ENCODE measurements around the gene IL18RAP.

Gene IL18RAP, protein sequence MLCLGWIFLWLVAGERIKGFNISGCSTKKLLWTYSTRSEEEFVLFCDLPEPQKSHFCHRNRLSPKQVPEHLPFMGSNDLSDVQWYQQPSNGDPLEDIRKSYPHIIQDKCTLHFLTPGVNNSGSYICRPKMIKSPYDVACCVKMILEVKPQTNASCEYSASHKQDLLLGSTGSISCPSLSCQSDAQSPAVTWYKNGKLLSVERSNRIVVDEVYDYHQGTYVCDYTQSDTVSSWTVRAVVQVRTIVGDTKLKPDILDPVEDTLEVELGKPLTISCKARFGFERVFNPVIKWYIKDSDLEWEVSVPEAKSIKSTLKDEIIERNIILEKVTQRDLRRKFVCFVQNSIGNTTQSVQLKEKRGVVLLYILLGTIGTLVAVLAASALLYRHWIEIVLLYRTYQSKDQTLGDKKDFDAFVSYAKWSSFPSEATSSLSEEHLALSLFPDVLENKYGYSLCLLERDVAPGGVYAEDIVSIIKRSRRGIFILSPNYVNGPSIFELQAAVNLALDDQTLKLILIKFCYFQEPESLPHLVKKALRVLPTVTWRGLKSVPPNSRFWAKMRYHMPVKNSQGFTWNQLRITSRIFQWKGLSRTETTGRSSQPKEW

GRCh38 chr2:102422910-102423309 is at the start of gene IL18RAP:
TSS of gene IL18RAP (plus strand) at chr2:102423160. CDS start at chr2:102423278, 118 bp downstream.
- H3K4me3 ChIP-seq (replicated peaks; ENCODE audit: low read depth, low read length), result no peak within 1 kb of the TSS
- TF ChIP-seq CTCF (IDR thresholded peaks at IDR 0.05; ENCODE audit: low read depth, low read length, missing control alignments), result no peak
- DNase-seq (ENCODE audit: extremely low read depth, low read depth), result no peak

DNA sequence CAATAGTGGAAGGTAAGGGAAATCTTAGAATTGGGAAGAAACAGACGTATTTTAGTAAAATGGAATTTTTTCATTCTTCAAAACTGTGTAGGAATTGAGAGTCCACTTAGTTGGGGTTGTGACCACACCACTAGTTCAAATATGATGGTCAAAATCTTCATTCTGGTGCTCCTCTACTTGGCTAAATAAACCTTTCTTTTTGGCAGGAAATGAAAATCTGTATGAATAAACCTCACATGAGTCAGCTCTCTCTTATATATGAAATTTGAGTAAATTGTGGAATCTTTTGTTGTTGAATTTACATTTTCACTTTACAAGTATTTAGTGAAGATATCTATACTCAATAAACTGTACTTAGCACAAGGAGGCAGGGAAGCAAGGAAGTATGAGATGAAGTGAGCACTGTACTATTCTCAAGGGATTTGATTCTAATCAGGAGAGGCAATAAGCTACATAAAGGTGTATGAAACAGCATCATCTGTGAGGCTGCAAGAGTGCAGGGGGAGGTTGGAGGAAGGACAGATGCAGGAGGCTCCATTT is 46.8 kb upstream of the IL18RAP start:
- DNase-seq (ENCODE audit: extremely low read depth, low read depth), result no peak
- no peak overlapping the region for H3K4me3 ChIP-seq (replicated peaks; ENCODE audit: low read depth, low read length)
- TF ChIP-seq CTCF (IDR thresholded peaks at IDR 0.05; ENCODE audit: low read depth, low read length, missing control alignments), result no peak

DNA sequence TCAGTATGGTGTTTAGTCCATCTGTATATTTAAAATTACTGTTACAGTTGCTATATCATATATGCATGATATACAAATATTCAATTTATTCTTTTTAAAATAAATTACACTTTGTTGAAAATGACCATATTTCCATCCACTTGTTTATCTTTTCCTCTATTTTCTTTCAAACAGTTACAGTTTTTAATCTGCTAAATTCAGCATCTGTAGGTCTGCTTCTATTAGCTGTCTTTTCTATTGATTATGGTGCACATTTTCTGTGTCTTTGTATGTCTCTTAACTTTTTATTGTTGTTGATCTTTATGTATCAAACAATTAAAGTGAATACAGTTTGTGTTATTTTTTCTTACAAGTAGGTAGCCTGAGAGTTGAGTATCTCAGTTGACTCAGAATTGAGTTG is 39.2 kb upstream of the IL18RAP start:
- no peak for DNase-seq (ENCODE audit: extremely low read depth, low read depth)
- TF ChIP-seq CTCF (IDR thresholded peaks at IDR 0.05; ENCODE audit: low read depth, low read length, missing control alignments), result no peak
- no peak overlapping the region for H3K4me3 ChIP-seq (replicated peaks; ENCODE audit: low read depth, low read length)

DNA sequence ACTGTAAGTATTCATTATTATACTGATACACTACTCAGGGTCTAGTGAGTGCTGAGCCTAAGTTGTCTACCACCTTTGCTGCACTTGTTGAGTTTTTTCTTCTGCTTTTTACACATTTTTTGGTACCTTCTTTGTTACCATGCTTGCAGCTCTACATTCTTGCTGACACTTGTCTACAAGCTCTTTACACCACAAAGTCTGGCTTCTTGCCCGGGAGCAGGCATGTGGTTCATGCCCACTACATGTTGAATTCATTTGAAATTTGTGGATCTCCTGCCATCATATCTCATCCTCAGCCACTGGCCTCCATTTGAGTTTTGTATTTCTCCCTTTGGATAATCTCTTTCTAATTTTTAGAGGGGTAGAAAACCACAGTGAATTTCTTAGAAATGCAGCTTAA is 37.4 kb upstream of the IL18RAP start:
- DNase-seq (ENCODE audit: extremely low read depth, low read depth), result no peak
- no peak for TF ChIP-seq CTCF (IDR thresholded peaks at IDR 0.05; ENCODE audit: low read depth, low read length, missing control alignments)
- no peak overlapping the region for H3K4me3 ChIP-seq (replicated peaks; ENCODE audit: low read depth, low read length)

GRCh38 chr2:102386004-102386403 is 37.0 kb upstream of the IL18RAP start:
- TF ChIP-seq CTCF (IDR thresholded peaks at IDR 0.05; ENCODE audit: low read depth, low read length, missing control alignments), result no peak
- no peak for DNase-seq (ENCODE audit: extremely low read depth, low read depth)
- H3K4me3 ChIP-seq (replicated peaks; ENCODE audit: low read depth, low read length), result no peak overlapping the region

- H3K4me3 ChIP-seq (replicated peaks; ENCODE audit: low read depth, low read length), result no peak overlapping the region
- no peak for DNase-seq (ENCODE audit: extremely low read depth, low read depth)
- TF ChIP-seq CTCF (IDR thresholded peaks at IDR 0.05; ENCODE audit: low read depth, low read length, missing control alignments), result no peak
These were observed 36.0 kb upstream of the IL18RAP start for GRCh38 chr2:102386867-102387541.
